Activated T-helper 2 cell treated with anti-CD3 and anti-CD28 coated beads, Interferon-gamma antibody, Interleukin-2, Interleukin-4, amounts not matched to agents 10 μg/mL and 5 μg/mL and 100 μg/mL, durations not matched to agents 14 hours and 24 hours and 36 hours (primary cell): ENCODE data around the gene MAMDC4. TPM values are rescaled to one million over a fixed set of nuclear protein-coding genes. Genes with fewer than 3 reads are reported as not detected.
"Not testable (repeated sequence)": the region's sequence is repeated elsewhere in the genome, so short reads cannot be mapped to it uniquely, and the experiment has no call there.

Experiments used
- DNase-seq: peaks from one replicate; pipeline ENCODE4 v3.0.0; 2021; ENCODE audit warnings: low spot score
- H3K27ac Mint-ChIP-seq: one replicate; pipeline ENCODE4 v1.8.0; 2021; ENCODE audit warnings: mixed read lengths
- H3K27me3 Mint-ChIP-seq: one replicate; pipeline ENCODE4 v1.8.0; 2021; ENCODE audit warnings: low read depth, mixed read lengths
- H3K36me3 Mint-ChIP-seq: one replicate; pipeline ENCODE4 v1.8.0; 2021; ENCODE audit warnings: low read depth, mixed read lengths
- H3K4me1 Mint-ChIP-seq: one replicate; pipeline ENCODE4 v1.8.0; 2021; ENCODE audit warnings: low read depth, mixed read lengths
- H3K4me3 Mint-ChIP-seq: one replicate; pipeline ENCODE4 v1.8.0; 2021; ENCODE audit warnings: low read depth, mild to moderate bottlenecking, moderate library complexity, mixed read lengths
- H3K9me3 Mint-ChIP-seq: one replicate; pipeline ENCODE4 v1.8.0; 2021; ENCODE audit warnings: mixed read lengths
- intact Hi-C: fragments of 100-400 bp; cut with micrococcal nuclease; formaldehyde crosslinking; loops from one replicate; pipeline ENCODE4 v1.15.1; 2023
- total RNA-seq: library from RNA; stranded (reverse); gene quantifications from 2 replicates; pipeline ENCODE4 v1.2.3, GENCODE V29; 2022

Gene MAMDC4
- total RNA-seq, 1 donor from 2014 or later, result 21.0 TPM

GRCh38 chr9:136875155-136875554 lies 23.0 kb downstream of the MAMDC4 start:
- Mint-ChIP-seq H3K27ac (no peak overlapping the region), H3K9me3 (peaks cover 17% of the 10 kb centered on the region), H3K27me3 (no peaks in the 10 kb centered on the region), H3K36me3 (no peaks in the 10 kb centered on the region), H3K4me3 (no peak overlapping the region), H3K4me1 (peaks cover under 1% of the 10 kb centered on the region)
- intact Hi-C loops, result no loop called here
- DNase-seq, result no peak

- no peak for DNase-seq
- Mint-ChIP-seq H3K4me1 (peaks cover 6% of the 10 kb centered on the region), H3K9me3 (peaks cover 13% of the 10 kb centered on the region), H3K36me3 (no peaks in the 10 kb centered on the region), H3K27ac (no peak overlapping the region), H3K4me3 (no peak overlapping the region), H3K27me3 (no peaks in the 10 kb centered on the region)
- intact Hi-C loops, result no loop called here
These were observed 24.3 kb downstream of the MAMDC4 start for GRCh38 chr9:136876476-136876875.

GRCh38 chr9:136880651-136881050 lies 28.5 kb downstream of the MAMDC4 start:
- H3K27ac Mint-ChIP-seq, result peak overlapping the region; percentile 94
- H3K4me1 Mint-ChIP-seq, result peaks cover 27% of the 10 kb centered on the region
- no peaks in the 10 kb centered on the region for H3K9me3 Mint-ChIP-seq
- no peak overlapping the region for H3K4me3 Mint-ChIP-seq
- intact Hi-C loops, result no loop called here
- peaks cover 14% of the 10 kb centered on the region for H3K36me3 Mint-ChIP-seq
- H3K27me3 Mint-ChIP-seq, result no peaks in the 10 kb centered on the region
- DNase-seq, result no peak

- intact Hi-C loops, result loop anchor here (1.0 kb wide), 2 partner anchors 15 to 21 kb away; partner anchors contain the start of gene EDF1
- Mint-ChIP-seq H3K4me1 (peaks cover 27% of the 10 kb centered on the region), H3K36me3 (peaks cover 14% of the 10 kb centered on the region), H3K27ac (peak overlapping the region; percentile 94), H3K4me3 (peak overlapping the region; percentile 77), H3K9me3 (no peaks in the 10 kb centered on the region), H3K27me3 (no peaks in the 10 kb centered on the region)
- DNase-seq, result peak; percentile 63
These were observed 29.6 kb downstream of the MAMDC4 start for GRCh38 chr9:136881691-136882108.

- peaks cover 27% of the 10 kb centered on the region for H3K4me1 Mint-ChIP-seq
- H3K9me3 Mint-ChIP-seq, result no peaks in the 10 kb centered on the region
- DNase-seq, result peak; percentile 86
- peak overlapping the region; percentile 94 for H3K27ac Mint-ChIP-seq
- peaks cover 18% of the 10 kb centered on the region for H3K36me3 Mint-ChIP-seq
- H3K4me3 Mint-ChIP-seq, result peak overlapping the region; percentile 77
- intact Hi-C loops, result loop anchor here (1.0 kb wide), 2 partner anchors 16 to 20 kb away; partner anchors contain the start of gene EDF1
- H3K27me3 Mint-ChIP-seq, result no peaks in the 10 kb centered on the region
These were observed 30.2 kb downstream of the MAMDC4 start for GRCh38 chr9:136882109-136882946.

GRCh38 chr9:136882947-136883283 lies 30.8 kb downstream of the MAMDC4 start:
- DNase-seq, result not testable (repeated sequence)
- H3K27ac Mint-ChIP-seq, result peak overlapping the region; percentile 94

GRCh38 chr9:136883670-136884069 lies 31.5 kb downstream of the MAMDC4 start:
- DNase-seq, H3K9me3 Mint-ChIP-seq, H3K27me3 Mint-ChIP-seq, intact Hi-C loops: not testable (repeated sequence)
- H3K27ac Mint-ChIP-seq, result peak overlapping the region; percentile 94
- H3K4me1 Mint-ChIP-seq, result peaks cover 33% of the 10 kb centered on the region
- peaks cover 21% of the 10 kb centered on the region for H3K36me3 Mint-ChIP-seq
- peak overlapping the region; percentile 8 for H3K4me3 Mint-ChIP-seq

More at GRCh38 chr9:136882947-136883283, 30.8 kb downstream of the MAMDC4 start:
- H3K9me3 Mint-ChIP-seq, H3K27me3 Mint-ChIP-seq: not testable (repeated sequence)
- intact Hi-C loops, result loop anchor here (1.0 kb wide), 2 partner anchors 17 to 19 kb away; partner anchors contain the start of gene EDF1
- Mint-ChIP-seq H3K4me1 (peaks cover 27% of the 10 kb centered on the region), H3K36me3 (peaks cover 21% of the 10 kb centered on the region), H3K4me3 (peak overlapping the region; percentile 77)

- H3K27ac Mint-ChIP-seq, result peak within 1 kb of the TSS; percentile 87
- H3K4me1 Mint-ChIP-seq, result peaks cover 30% of the 10 kb centered on the region
These were observed 33.9 kb downstream of the MAMDC4 start, which contains the start of gene TRAF2 for GRCh38 chr9:136885950-136886578. Gene TRAF2, plus strand, starts transcription at chr9:136886516. Its CDS starts 12,225 bp downstream, at chr9:136898741.

GRCh38 chr9:136886610-136887597 lies 34.8 kb downstream of the MAMDC4 start:
- Mint-ChIP-seq H3K27ac (peak overlapping the region; percentile 87), H3K4me1 (peaks cover 24% of the 10 kb centered on the region), H3K27me3 (no peaks in the 10 kb centered on the region), H3K36me3 (peaks cover 41% of the 10 kb centered on the region), H3K4me3 (peak overlapping the region; percentile 97), H3K9me3 (no peaks in the 10 kb centered on the region)
- DNase-seq, result peak; percentile 33
- intact Hi-C loops, result loop anchor here (1.0 to 2.0 kb wide), 3 partner anchors 15 to 58 kb away; partner anchors contain the start of genes C8G, FBXW5 and PHPT1

More at GRCh38 chr9:136885950-136886578, 33.9 kb downstream of the MAMDC4 start, which contains the start of gene TRAF2:
- Mint-ChIP-seq H3K36me3 (peaks cover 35% of the 10 kb centered on the region), H3K27me3 (no peaks in the 10 kb centered on the region), H3K4me3 (peak within 1 kb of the TSS; percentile 97), H3K9me3 (no peaks in the 10 kb centered on the region)
- intact Hi-C loops, result loop anchor here (1.0 to 2.0 kb wide), 3 partner anchors 16 to 59 kb away; partner anchors contain the start of genes C8G, FBXW5 and PHPT1
- peak; percentile 99 for DNase-seq

- intact Hi-C loops, result no loop called here
- Mint-ChIP-seq H3K36me3 (peaks cover 42% of the 10 kb centered on the region), H3K27ac (no peak overlapping the region), H3K9me3 (no peaks in the 10 kb centered on the region), H3K27me3 (no peaks in the 10 kb centered on the region), H3K4me1 (peaks cover 15% of the 10 kb centered on the region), H3K4me3 (no peak overlapping the region)
- DNase-seq, result no peak
These were observed 36.3 kb downstream of the MAMDC4 start for GRCh38 chr9:136888454-136888853.

- H3K4me3 Mint-ChIP-seq, result no peak overlapping the region
- intact Hi-C loops, result no loop called here
- no peak for DNase-seq
- no peaks in the 10 kb centered on the region for H3K9me3 Mint-ChIP-seq
- H3K36me3 Mint-ChIP-seq, result peaks cover 46% of the 10 kb centered on the region
- no peak overlapping the region for H3K27ac Mint-ChIP-seq
- H3K4me1 Mint-ChIP-seq, result peaks cover 13% of the 10 kb centered on the region
- H3K27me3 Mint-ChIP-seq, result no peaks in the 10 kb centered on the region
These were observed 37.7 kb downstream of the MAMDC4 start for GRCh38 chr9:136889858-136890257.

GRCh38 chr9:136890661-136891060 lies 38.5 kb downstream of the MAMDC4 start:
- peaks cover 47% of the 10 kb centered on the region for H3K36me3 Mint-ChIP-seq
- no peaks in the 10 kb centered on the region for H3K27me3 Mint-ChIP-seq
- intact Hi-C loops, result no loop called here
- peaks cover 9% of the 10 kb centered on the region for H3K4me1 Mint-ChIP-seq
- H3K27ac Mint-ChIP-seq, result no peak overlapping the region
- no peak overlapping the region for H3K4me3 Mint-ChIP-seq
- no peaks in the 10 kb centered on the region for H3K9me3 Mint-ChIP-seq
- no peak for DNase-seq
